Right ventricle myocardium inferior (tissue), 1 donor: ENCODE results near the gene STIM2. TPM values are rescaled to one million over a fixed set of nuclear protein-coding genes. Genes with fewer than 3 reads are reported as not detected.
A peak's percentile ranks its signal among the peaks of the same experiment; 100 is the strongest.

Experiments used
- ATAC-seq: fragments of 200-7000 bp; cut with Tn5 transposase; one replicate; pipeline ENCODE4 v1.9.1; 2020; ENCODE audit warnings: mild to moderate bottlenecking, moderate library complexity
- DNase-seq: peaks from one replicate; pipeline ENCODE4 v3.0.0; 2021; ENCODE audit errors: missing footprints
- intact Hi-C: fragments of 100-400 bp; cut with DNase I; formaldehyde crosslinking; loops from one replicate; pipeline ENCODE4 v1.11.0; 2022
- total RNA-seq: library from RNA; stranded (reverse); fragmentation: NEBNext Ultra II Directional; extraction: Animal tissue kit (Norgen Biotek cat#: 25700); gene quantifications from one replicate; pipeline ENCODE4 v1.2.1, GENCODE V29; 2021
- donor health status: DM: no; HTN: yes; CAD: no; lungs with severe emphysema.

Gene STIM2
- total RNA-seq, 1 donor from 2014 or later: 9.2 TPM

GRCh38 chr4:26861434-26862186 is 969 bp downstream of the STIM2 start:
- intact Hi-C loops: loop anchor here (2.0 to 5.0 kb wide), 3 partner anchors 131 to 279 kb away; no protein-coding TSS in a partner anchor
- DNase-seq (peak; percentile 92), ATAC-seq (peak; percentile 17)

DNA sequence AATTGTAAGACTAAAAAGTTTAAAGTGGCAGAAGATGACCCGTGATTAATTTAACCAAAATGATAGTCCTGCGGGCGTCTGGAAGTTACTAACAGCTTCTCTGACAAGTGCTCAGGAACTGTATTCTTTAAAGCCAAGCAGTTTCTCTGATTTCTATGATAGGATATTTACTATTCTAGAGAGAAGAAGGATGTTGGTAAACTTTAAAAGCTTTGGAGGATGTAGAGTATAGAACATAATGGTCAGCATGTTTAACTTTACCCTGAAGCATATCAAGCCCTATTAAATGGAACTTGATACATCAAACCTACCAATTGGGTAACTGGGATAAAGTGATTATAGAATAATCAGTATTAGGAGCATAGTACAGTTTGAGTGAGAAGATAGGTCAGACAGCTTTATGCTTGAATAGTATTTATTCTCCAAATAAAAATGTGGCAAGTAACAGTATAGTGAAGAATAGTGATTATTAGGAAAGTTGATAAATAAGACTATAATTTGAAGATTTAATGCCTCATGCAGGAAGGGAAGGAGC is 1.8 kb downstream of the STIM2 start:
- intact Hi-C loops: loop anchor here (5.0 kb wide), 2 partner anchors 130 to 145 kb away; no protein-coding TSS in a partner anchor
- ATAC-seq (no peak), DNase-seq (no peak)

GRCh38 chr4:26863512-26863911 is 2.9 kb downstream of the STIM2 start:
- DNase-seq: no peak
- intact Hi-C loops: loop anchor here (5.0 kb wide), 2 partner anchors 129 to 144 kb away; no protein-coding TSS in a partner anchor
- no peak for ATAC-seq

DNA sequence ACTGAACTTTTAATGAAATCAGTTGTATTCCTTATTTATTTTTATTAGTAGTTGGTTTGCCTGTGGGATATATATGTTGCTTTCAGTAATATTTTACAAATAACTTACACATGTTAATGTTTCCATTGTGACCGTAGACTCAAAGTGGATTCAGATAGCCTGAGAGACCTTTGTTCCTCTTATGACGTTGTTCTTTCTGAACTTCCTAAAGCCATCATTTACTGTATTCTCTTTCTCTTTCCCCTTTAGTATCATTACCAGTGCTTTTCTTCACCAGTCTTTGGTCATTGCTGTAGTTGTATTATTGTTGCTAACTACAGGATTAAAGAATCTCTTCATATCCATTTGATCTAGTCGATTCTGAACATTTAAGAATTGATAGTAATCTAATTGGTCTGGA is 4.3 kb downstream of the STIM2 start:
- intact Hi-C loops: loop anchor here (5.0 kb wide), 2 partner anchors 127 to 142 kb away; no protein-coding TSS in a partner anchor
- DNase-seq (no peak), ATAC-seq (no peak)

- intact Hi-C loops: no loop called here
These were observed 5.6 kb downstream of the STIM2 start for GRCh38 chr4:26866203-26866602.

GRCh38 chr4:26866781-26867180 is 6.1 kb downstream of the STIM2 start:
- intact Hi-C loops: no loop called here
- DNase-seq (no peak), ATAC-seq (no peak)

More at GRCh38 chr4:26866203-26866602, 5.6 kb downstream of the STIM2 start:
- DNase-seq (no peak), ATAC-seq (no peak)

- intact Hi-C loops: no loop called here
- ATAC-seq: no peak
- DNase-seq: no peak
These were observed 7.5 kb downstream of the STIM2 start for GRCh38 chr4:26867914-26868684.

- intact Hi-C loops: loop anchor here (5.0 kb wide), 1 partner anchor 42 kb away; no protein-coding TSS in a partner anchor
- ATAC-seq: no peak
- no peak for DNase-seq
These were observed 10.1 kb downstream of the STIM2 start for GRCh38 chr4:26870576-26871262.

GRCh38 chr4:26871611-26872010 is 11.0 kb downstream of the STIM2 start:
- ATAC-seq (no peak), DNase-seq (no peak)
- intact Hi-C loops: loop anchor here (5.0 kb wide), 1 partner anchor 41 kb away; no protein-coding TSS in a partner anchor

GRCh38 chr4:26873391-26874026 is 12.9 kb downstream of the STIM2 start:
- DNase-seq: no peak

GRCh38 chr4:26874110-26874509 is 13.5 kb downstream of the STIM2 start:
- peak; percentile 56 for DNase-seq
- intact Hi-C loops: loop anchor here (5.0 kb wide), 1 partner anchor 38 kb away; no protein-coding TSS in a partner anchor
- no peak for ATAC-seq

More at GRCh38 chr4:26873391-26874026, 12.9 kb downstream of the STIM2 start:
- ATAC-seq: no peak
- intact Hi-C loops: loop anchor here (5.0 kb wide), 1 partner anchor 39 kb away; no protein-coding TSS in a partner anchor

DNA sequence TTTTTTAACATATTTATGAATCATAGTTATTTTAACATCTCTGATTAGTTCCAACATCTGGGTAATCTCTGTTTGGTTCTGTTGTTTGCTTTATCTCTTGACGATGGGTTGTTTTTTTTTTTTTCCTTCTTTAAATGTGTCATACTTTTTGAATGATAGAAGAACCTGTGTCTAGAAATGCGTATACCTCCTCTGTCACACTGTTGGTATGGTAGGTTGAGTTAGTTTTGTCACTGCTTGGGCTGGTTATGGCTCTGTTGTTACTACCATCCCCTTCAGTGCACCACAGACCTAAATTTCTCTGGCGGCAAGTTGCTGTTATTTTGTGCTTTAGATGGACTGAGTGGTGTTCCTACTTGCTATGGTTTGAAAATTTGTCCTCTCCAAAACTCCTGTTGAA is 16.8 kb downstream of the STIM2 start:
- no peak for DNase-seq
- intact Hi-C loops: no loop called here
- ATAC-seq: no peak

DNA sequence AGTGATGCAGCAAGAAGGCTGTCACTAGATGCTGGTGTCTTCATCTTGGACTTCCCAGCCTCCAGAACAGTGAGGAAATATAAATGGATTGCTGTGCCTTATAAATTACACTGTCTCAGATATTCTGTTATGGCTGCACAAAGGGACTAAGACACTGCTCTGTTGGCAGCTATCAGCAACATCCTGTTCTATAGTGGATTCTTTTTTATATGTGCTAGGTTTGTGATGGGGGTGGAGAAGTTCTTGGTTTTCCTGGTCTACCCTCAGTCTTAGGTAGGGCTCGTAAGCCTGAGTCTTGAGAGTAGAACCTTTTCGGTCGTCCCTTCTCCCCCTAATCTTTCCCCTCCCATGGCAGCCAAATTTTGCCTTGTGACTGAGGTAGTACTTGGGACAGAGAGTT is 17.3 kb downstream of the STIM2 start:
- DNase-seq: no peak
- ATAC-seq: no peak
- intact Hi-C loops: no loop called here

GRCh38 chr4:26878794-26879391 is 18.3 kb downstream of the STIM2 start:
- no peak for ATAC-seq
- intact Hi-C loops: no loop called here

DNA sequence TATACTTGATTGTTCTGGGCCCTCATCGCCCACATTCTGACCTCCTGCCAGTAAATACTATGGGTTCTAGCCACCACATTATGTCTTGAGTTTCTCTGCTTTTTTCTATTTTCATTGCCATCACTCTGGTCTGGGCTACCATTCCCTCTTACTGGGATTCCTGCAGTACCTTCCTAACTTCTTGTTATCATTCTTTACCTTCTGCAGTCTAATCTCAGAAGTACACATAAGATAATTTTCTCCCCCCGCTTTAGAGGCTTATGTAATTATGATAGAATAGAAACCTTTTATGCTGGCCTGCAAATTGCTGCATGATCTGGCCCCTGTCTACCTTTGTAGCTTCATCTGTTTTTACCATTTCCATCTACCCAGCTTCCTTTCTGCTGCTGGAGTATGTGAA is 19.2 kb downstream of the STIM2 start:
- ATAC-seq (no peak), DNase-seq (no peak)
- intact Hi-C loops: no loop called here

More at GRCh38 chr4:26878794-26879391, 18.3 kb downstream of the STIM2 start:
- no peak for DNase-seq

DNA sequence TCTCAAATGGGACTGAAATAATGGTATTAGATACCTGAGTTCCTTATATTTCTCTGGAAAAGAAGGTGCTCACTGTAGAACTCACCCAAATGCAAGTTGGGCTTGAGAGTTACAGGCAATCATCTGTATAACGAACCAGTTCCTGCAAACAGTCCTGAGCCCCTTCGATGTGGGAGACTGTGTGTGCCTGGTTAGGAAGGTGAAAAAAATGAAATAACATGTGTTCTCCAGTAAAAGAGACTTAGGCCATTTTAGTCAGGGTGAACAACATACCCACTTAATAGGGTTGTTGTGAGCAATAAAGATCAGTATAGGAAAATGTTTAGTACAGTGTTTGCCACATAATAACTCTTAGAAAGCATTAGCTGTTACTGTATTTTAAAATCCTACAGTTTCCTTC is 23.4 kb downstream of the STIM2 start:
- ATAC-seq (no peak), DNase-seq (no peak)
- intact Hi-C loops: no loop called here

DNA sequence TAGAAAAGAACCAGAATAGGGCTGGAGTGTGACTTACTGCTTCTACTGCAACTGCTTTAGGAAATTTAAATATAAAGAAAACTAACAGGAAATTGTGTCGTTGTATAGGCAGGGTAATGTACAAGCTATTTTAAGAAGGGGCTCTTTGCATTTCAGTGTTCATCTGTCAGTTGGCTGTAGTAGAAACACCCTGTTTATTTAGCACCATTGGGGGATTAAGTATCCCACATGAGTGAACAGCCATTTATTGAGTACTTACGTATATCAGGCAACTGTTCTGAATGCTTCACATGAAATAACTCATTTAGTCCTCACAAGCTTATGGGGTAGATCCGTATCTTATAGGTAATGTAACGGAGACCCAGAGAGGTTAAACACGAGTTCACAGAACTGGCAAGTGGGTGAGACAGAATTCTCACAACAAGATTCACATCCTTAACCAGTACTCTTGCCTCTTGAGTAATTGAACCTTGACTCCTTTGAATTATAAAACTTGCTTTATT is 23.9 kb downstream of the STIM2 start:
- no peak for DNase-seq
- no peak for ATAC-seq
- intact Hi-C loops: no loop called here

- DNase-seq (no peak), ATAC-seq (peak; percentile 37)
- intact Hi-C loops: no loop called here
These were observed 25.3 kb downstream of the STIM2 start for GRCh38 chr4:26885912-26886274.
